Nephron progenitor cell (in vitro differentiated cells): ENCODE data around the gene EIF4H.
"Not testable (repeated sequence)": the region's sequence is repeated elsewhere in the genome, so short reads cannot be mapped to it uniquely, and the experiment has no call there.

Source experiments
- DNase-seq: peaks from one replicate; pipeline ENCODE4 v3.0.0; 2021
- H3K27ac Mint-ChIP-seq: 2 replicates; pipeline ENCODE4 v1.8.0; 2021; ENCODE audit warnings: mild to moderate bottlenecking, moderate library complexity, mixed read lengths
- H3K27me3 Mint-ChIP-seq: 2 replicates; pipeline ENCODE4 v1.8.0; 2021; ENCODE audit warnings: mild to moderate bottlenecking, low read depth, mixed read lengths; ENCODE audit not compliant: poor library complexity
- H3K36me3 Mint-ChIP-seq: 2 replicates; pipeline ENCODE4 v1.8.0; 2021; ENCODE audit warnings: low read depth, mixed read lengths
- H3K4me1 Mint-ChIP-seq: 2 replicates; pipeline ENCODE4 v1.8.0; 2021; ENCODE audit warnings: mixed read lengths
- H3K4me3 Mint-ChIP-seq: 2 replicates; pipeline ENCODE4 v1.8.0; 2021; ENCODE audit warnings: mild to moderate bottlenecking, moderate library complexity, mixed read lengths
- H3K9me3 Mint-ChIP-seq: 2 replicates; pipeline ENCODE4 v1.8.0; 2021; ENCODE audit warnings: mild to moderate bottlenecking, moderate library complexity, mixed read lengths
- TF ChIP-seq, protein P1 (sequence below): fragments of 200-600 bp; sonication (generic); IDR thresholded peaks from 2 replicates; pipeline ENCODE4 v1.5.0; 2021; ENCODE audit warnings: antibody characterized with exemption

EIF4H gene

DNA sequence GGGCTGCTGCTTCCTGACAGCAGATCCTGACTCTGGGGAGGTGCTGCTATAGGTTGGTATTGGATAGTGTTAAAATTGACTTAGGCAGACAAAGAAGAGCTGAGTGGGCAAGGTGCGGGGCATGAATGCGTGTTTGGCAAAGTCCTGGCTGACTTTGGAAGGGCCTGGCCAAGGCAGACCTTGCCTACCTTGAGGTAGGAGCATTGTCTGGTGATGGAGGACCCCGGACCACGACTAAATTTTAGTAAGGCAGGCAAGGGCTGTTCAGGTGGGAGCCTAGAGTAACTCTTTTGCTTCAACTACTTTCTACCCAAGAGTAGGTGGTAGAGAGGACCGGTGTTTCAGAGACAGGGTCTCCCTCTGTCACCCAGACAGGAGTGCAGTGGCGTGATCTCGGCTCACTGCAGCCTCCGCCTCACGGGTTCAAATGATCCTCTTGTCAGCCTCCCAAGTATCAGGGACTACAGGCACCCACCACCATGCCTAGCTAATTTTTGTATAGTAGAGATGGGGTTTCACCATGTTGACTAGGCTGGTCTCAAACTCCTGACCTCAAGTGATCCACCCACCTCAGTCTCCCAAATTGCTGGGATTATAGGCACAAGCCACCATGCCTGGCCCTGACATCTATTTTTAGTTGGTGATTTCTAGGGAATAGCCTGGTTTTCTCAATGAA lies 23.4 kb downstream of the EIF4H start:
- Mint-ChIP-seq H3K4me1 (peaks cover 5% of the 10 kb centered on the region), H3K9me3 (no peaks in the 10 kb centered on the region), H3K4me3 (no peak overlapping the region), H3K27me3 (peaks cover 3% of the 10 kb centered on the region), H3K36me3 (peaks cover 47% of the 10 kb centered on the region), H3K27ac (peak overlapping the region; percentile 74)
- TF ChIP-seq, protein P1, sequence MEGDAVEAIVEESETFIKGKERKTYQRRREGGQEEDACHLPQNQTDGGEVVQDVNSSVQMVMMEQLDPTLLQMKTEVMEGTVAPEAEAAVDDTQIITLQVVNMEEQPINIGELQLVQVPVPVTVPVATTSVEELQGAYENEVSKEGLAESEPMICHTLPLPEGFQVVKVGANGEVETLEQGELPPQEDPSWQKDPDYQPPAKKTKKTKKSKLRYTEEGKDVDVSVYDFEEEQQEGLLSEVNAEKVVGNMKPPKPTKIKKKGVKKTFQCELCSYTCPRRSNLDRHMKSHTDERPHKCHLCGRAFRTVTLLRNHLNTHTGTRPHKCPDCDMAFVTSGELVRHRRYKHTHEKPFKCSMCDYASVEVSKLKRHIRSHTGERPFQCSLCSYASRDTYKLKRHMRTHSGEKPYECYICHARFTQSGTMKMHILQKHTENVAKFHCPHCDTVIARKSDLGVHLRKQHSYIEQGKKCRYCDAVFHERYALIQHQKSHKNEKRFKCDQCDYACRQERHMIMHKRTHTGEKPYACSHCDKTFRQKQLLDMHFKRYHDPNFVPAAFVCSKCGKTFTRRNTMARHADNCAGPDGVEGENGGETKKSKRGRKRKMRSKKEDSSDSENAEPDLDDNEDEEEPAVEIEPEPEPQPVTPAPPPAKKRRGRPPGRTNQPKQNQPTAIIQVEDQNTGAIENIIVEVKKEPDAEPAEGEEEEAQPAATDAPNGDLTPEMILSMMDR: no peak
- no peak for DNase-seq

DNA sequence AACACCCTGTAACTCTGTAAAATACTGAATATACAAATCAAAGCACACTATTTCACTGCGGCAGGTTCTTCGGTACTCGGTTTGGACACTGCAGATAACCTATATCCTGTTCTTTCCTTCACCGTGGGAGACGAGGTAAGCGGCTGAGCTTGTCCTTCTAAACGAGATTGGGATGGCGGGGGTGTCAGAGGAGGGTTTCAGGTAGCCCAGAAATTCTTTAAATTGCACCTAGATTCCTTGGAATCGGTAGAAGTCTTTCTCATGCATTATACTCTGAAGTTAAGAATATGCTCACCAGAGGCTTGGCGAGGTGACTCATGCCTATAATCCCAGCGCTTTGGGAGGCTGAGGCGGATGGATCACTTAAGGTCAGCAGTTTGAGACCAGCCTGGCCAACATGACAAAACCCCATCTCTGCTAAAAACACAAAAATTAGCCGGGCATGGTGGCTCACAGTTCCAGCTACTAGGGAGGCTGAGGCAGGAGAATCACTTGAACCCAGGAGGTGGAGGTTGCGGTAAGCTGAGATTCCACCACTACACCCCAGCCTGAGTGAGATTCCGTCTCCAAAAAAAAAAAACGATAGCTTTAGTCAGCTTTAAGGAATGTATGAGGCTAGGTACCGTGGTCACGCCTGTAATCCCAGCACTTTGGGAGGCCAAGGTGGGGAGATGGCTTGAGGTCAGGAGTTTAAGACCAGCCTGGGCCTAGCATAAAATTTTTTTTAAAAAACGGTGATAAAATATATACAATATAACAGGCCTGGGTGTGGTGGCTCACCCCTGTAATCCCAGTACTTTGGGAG lies 25.6 kb downstream of the EIF4H start:
- Mint-ChIP-seq H3K4me1 (peaks cover 5% of the 10 kb centered on the region), H3K27me3 (peaks cover 16% of the 10 kb centered on the region), H3K9me3 (no peaks in the 10 kb centered on the region), H3K27ac (peak overlapping the region; percentile 78), H3K36me3 (peaks cover 33% of the 10 kb centered on the region), H3K4me3 (no peak overlapping the region)
- DNase-seq: no peak
- TF ChIP-seq, protein P1: no peak

DNA sequence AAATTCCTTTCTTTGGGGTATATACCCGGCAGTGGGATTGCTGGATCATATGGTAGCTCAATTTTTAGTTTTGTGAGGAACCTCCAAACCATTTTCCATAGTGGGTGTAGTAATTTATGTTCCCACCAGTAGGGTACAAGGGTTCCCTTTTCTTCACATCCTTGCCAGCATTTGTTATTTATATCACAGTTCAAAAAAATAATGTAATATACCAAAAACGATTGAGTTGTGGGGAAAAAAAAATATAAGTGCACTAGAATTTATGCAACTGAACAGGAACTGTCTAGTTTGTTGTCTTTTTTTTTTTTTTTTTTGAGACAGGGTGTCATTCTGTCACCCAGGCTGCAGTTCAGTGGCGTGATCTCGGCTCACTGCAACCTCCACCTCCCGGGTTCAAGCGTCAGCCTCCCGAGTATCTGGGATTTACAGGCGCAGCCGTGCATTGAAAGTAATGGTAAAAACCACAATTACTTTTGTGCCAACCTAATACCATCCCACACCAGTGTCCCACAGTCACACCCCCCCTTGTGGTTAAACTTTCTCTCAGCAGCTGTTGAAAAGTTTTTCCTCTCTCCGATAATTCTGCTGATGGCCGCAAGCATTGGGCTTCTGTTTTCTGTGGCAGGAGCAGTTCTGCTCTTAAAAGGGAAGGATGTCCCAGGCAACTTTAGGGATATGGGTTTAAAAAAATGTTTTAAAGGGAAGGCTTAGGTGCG lies 28.8 kb downstream of the EIF4H start:
- H3K27me3 Mint-ChIP-seq: peaks cover 27% of the 10 kb centered on the region
- H3K9me3 Mint-ChIP-seq: no peaks in the 10 kb centered on the region
- TF ChIP-seq, protein P1: peak; percentile 53
- no peak overlapping the region for H3K4me3 Mint-ChIP-seq
- H3K4me1 Mint-ChIP-seq: peaks cover 5% of the 10 kb centered on the region
- DNase-seq: no peak
- H3K36me3 Mint-ChIP-seq: peaks cover 10% of the 10 kb centered on the region
- no peak overlapping the region for H3K27ac Mint-ChIP-seq

DNA sequence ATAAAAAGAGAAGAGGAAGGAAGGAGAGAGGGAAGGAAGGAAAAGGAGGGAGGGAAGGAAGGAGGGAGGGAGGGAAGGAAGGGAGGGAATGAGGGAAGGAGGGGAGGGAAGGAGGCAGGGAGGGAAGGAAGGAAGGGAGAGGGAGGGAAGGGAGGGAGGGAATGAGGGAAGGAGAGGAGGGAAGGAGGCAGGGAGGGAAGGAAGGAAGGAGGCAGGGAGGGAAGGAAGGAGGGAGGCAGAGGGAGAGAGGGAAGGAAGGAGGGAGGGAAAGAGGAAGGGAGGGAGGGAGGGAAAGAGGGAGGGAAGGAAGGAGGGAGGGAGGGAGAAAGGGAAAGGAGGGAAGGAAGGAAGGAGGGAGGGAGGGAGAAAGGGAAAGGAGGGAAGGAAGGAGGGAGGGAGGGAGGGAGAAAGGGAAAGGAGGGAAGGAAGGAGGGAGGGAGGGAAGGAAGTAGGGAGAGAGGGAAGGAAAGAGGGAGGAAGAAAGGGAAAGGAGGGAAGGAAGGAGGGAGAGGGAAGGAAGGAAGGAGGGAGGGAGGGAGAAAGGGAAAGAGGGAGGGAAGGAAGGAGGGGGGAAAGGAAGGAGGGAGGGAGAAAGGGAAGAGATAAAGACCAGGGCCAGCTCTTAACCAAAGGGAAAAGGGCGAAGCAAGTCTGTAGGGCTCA lies 29.9 kb downstream of the EIF4H start:
- H3K9me3 Mint-ChIP-seq: no peaks in the 10 kb centered on the region
- H3K4me1 Mint-ChIP-seq: peaks cover 5% of the 10 kb centered on the region
- no peak for DNase-seq
- peaks cover 25% of the 10 kb centered on the region for H3K27me3 Mint-ChIP-seq
- TF ChIP-seq, protein P1: no peak
- H3K4me3 Mint-ChIP-seq: no peak overlapping the region
- peaks cover 10% of the 10 kb centered on the region for H3K36me3 Mint-ChIP-seq
- no peak overlapping the region for H3K27ac Mint-ChIP-seq

DNA sequence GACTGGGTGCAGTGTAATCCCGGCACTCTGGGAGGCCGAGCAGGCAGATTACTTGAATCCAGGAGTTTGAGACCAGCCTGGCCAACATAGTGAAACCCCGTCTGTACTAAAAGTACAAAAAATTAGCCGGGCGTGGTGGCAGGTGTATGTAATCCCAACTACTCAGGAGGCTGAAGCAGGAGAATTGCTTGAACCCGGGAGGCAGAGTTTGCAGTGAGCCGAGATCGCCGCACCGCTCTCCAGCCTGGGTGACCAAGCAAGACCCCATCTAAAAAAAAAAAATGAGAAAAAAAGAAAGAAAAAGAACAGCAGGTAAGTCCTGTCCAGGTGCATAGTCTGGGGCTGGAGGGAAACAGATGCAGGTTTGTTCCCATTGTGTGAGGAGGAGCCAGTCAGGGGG lies 31.9 kb downstream of the EIF4H start:
- not testable (repeated sequence) for H3K9me3 Mint-ChIP-seq, H3K27ac Mint-ChIP-seq, DNase-seq, H3K36me3 Mint-ChIP-seq, H3K4me3 Mint-ChIP-seq, H3K4me1 Mint-ChIP-seq
- peaks cover 23% of the 10 kb centered on the region for H3K27me3 Mint-ChIP-seq
